ENCODE data around the gene TECPR1.

Gene TECPR1

DNA sequence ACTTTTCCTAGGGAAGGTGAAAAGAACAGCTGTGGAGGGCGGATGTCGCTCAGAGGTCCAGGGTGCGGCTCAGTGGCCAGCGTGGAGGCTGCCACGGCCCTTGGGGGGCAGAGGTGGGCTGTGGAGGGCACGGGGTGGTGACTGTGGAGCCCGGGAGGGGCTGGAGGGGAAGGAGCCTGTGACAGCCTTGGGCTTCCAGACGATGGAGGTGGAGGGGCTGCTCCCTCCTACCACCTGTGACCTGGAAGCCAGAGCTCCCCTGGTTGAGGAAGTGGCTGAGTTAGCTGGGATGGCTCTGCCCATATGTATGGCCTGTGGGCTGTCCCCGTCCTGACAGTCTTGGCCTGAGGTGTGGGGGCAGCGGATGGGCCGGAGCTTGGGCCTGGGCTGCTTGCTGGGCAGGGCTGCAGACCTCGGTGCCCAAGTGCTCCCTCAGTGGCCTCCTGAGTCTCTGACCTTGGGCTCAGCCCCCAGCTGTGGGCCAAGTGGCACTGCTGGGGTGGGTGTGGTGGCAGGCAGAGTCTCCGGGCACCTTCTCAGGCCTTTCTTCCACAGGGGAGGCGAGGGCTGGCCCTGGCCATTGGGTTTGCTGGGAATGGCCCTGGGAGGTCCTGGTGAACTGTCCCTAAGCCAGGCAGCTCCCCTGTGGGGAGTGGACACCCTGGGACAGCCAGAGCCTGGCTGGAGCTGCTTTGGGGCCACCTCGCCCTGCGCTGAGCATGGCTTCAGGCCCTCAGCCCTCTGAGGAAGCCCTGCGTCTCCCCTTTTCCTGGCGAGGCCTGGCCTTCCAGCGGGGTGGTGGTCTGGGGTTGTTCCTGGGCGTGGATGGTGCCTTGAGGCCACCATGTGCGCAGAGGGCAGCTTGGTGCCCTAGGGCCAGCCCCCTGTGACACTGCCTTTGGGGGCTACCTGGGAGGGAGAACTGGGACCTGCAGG, 33.4 kb upstream of the TECPR1 start:
- DNase-seq (ENCODE audit: low read depth, low spot score), result no peak
- H3K27ac ChIP-seq, result peak overlapping the region; percentile 93

DNA sequence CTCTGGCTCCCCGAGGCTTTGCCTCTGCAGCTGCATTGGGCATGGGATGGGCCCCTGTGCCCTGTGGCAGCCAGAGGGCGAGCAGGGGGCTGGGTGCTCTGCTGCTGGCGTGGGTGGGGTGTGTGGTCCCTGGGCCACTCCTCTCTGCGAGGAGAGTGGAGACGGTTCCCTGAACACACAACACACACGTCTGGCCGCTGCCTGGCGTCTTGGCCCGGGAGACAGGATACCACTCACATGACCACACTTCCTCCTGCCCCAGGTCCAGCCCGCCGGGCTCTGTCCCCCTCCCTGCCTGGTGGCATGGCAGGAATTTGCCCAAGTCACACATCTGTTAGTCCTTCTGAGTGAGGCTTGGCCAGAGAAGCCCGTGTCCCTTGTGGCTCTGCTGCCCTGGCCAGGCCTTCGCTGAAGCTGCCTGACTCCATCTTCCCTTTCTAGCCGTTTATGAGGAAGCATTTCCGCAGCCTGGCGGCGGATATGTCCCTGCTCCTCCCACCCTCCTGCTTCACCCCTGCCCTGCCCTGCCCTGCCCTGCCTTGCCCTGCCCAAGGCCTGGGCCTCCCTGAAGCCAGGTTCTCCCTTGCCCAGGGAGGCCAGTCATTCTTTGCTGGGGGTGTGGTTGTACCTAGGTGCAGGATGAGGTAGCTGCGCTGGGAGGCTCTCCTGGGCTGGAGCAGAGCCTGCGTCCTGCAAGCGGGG, 32.5 kb upstream of the TECPR1 start:
- H3K27ac ChIP-seq, result peak overlapping the region; percentile 93
- DNase-seq (ENCODE audit: low read depth, low spot score), result no peak

- no peak for DNase-seq (ENCODE audit: low read depth, low spot score)
- H3K27ac ChIP-seq, result peak overlapping the region; percentile 93
These were observed 31.8 kb upstream of the TECPR1 start for GRCh38 chr7:98283887-98284222.

DNA sequence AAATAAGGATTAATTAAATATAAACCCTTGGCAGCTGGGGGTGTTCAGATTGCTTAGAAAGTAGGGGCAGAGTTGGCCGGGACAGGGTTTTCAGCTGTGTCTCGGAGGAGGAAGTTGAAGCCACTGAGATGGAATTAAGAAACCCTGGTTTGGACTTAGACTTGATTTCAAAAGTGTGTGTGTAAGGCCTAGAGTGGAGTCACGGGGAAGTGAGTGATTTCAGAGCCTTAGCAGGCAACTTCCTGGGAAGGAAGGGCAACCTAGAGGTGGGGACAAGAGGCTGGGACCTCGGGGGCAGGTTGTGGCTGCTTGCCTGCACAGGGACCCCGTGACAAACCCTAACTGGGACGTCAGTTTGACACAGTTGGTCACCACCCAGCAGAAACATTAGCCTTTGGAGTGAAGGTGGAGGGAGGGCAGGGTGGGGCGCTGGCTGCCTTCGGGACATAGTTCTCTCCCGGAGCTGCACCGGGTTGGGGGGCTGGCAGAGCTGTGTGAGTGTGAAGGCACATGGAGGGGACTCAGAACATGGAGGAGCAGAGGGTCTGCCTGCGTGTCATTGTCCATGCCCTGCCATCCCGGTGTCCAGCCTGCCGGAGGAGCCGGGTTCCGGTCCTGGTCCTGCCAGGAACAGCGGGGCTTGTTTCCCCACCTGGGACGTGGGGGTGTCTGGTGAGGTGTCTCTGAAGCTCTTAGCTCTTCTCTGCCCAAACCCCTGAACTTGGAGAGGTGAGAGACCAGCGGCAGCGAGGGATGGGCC, 31.3 kb upstream of the TECPR1 start:
- peak overlapping the region; percentile 93 for H3K27ac ChIP-seq
- no peak for DNase-seq (ENCODE audit: low read depth, low spot score)

DNA sequence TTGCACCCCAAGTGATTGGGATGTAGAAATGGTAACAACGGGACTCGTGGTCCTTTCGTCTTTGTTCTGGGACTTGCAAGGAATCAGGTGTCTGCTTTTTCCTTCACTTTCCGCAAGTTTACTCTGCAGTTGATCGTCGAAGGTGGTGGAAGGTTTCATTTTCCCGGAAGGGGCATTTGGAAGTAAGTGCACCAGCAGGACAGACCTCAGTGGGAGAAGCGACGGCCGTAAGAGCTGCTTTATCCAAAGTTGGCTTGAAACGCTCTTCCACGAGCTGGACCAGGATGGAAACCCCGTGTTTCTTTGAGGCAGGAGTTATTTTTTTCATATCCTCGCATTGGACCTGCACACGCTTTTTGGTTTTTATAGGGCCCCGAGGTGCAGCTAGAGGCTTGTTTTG, 30.7 kb upstream of the TECPR1 start:
- no peak for DNase-seq (ENCODE audit: low read depth, low spot score)
- peak overlapping the region; percentile 93 for H3K27ac ChIP-seq

DNA sequence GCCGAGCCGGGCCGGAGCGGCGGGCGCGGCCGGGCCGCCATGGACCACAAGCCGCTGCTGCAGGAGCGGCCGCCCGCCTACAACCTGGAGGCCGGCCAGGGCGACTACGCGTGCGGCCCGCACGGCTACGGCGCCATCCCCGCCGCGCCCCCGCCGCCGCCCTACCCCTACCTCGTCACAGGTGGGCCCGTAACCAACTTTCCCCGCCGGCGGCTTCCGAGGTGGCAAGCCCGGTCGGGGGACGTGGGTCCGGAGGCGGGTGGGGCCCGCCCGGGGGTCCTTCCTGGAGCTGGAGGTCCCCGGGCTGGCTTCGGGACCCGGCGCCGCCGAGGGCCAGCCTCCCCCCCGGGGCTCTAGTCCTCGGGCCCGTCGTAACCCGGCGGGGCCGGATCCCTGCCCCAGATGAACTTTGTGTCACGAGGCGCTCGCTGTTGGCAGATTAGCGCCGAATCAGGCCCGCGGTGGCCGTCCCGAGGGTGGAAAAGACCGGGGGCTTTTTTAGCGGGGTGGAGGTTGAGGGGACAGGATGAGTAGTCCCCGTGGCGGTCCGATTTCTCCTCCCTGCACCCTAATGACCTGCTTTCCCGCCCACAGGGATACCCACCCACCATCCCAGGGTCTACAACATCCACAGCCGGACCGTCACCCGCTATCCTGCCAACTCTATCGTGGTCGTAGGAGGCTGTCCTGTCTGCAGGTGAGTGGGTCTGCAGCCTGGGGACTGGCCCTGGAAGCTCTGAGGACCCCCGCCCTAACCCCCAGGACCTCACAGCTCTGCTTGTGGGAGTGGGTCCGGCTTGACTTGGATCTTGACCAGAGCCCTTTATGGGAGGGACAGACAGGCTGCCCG, 29.9 kb upstream of the TECPR1 start:
- H3K27ac ChIP-seq, result peak overlapping the region; percentile 93
- DNase-seq (ENCODE audit: low read depth, low spot score), result no peak

- peak within 1 kb of the TSS; percentile 93 for H3K27ac ChIP-seq
- no peak for DNase-seq (ENCODE audit: low read depth, low spot score)
These were observed 29.0 kb upstream of the TECPR1 start, which contains the start of gene BRI3 for GRCh38 chr7:98280791-98281756. Gene BRI3, plus strand, starts transcription at chr7:98281686. Its CDS starts 110 bp downstream, at chr7:98281796.

GRCh38 chr7:98280296-98280695, 28.3 kb upstream of the TECPR1 start:
- peak overlapping the region; percentile 93 for H3K27ac ChIP-seq

DNA sequence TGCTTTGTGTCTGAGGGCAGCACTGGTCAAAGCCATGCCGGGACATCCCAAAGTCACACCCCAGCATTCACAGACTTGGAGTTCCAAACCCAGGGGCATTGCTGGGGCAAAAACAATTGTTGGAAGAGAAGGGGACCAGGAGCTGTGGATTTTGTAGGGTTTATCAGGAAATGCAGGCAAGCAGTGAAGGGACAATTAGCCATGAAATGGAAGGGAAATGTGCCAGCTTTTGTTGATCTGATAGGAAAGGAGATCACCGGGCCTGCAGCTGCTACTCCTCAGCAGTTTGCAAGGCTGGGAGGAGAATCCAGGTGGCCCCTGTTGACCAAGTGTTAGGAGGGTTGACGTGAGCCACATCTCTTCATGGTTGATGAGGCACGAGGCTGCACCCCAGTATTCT, 26.9 kb upstream of the TECPR1 start:
- no peak overlapping the region for H3K27ac ChIP-seq

More at GRCh38 chr7:98280296-98280695, 28.3 kb upstream of the TECPR1 start:
- DNase-seq (ENCODE audit: low read depth, low spot score), result no peak

GRCh38 chr7:98278408-98278807, 26.4 kb upstream of the TECPR1 start:
- H3K27ac ChIP-seq, result no peak overlapping the region
- no peak for DNase-seq (ENCODE audit: low read depth, low spot score)

More for the DNA sequence above, 26.9 kb upstream of the TECPR1 start:
- no peak for DNase-seq (ENCODE audit: low read depth, low spot score)

DNA sequence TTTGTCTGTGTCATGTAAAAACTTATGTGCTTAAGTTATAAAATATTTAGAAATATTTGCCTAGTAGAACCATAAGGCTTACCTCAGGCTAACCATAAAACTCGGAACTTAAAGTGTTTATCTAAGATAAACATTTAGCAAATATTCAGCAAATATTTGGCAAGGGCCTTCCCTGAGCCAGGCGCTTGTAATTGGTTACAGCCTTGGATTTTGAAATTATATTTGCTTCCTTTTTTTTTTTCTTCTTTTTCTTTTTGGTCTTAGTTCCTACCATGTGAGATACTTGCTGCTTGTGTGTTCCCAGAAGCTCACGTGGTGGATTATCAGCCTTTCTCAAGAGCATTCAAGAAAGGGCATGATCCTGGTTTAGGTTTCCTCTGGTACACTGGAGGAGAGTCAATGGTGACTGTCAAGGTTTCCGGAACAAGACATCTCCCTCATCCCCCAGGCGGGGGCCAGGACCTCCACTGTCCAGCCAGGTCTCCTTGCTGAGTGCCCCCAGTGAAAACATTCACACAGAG, 24.3 kb upstream of the TECPR1 start:
- H3K27ac ChIP-seq, result no peak overlapping the region

DNA sequence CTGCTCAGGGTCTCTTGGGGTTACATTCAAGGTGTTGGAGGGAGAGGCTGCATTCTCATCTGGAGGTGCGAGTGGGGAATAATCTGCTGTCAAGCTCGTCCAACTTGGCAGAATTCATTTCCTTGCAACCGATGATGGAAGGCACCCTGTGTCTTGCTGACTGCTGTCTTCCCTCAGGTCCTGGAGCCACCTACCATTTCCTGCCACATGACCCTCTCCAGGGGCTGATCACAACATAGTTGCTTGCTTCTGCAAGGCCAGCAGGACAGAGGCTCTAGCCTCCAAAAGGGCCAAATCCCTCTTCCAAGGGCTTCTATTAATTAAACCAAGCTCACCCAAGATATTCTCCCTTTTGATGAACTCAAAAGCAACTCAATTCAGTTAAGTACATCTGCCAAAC, 15.3 kb upstream of the TECPR1 start:
- DNase-seq (ENCODE audit: low read depth, low spot score), result no peak
- no peak overlapping the region for H3K27ac ChIP-seq

More for the DNA sequence above, 24.3 kb upstream of the TECPR1 start:
- DNase-seq (ENCODE audit: low read depth, low spot score), result no peak

DNA sequence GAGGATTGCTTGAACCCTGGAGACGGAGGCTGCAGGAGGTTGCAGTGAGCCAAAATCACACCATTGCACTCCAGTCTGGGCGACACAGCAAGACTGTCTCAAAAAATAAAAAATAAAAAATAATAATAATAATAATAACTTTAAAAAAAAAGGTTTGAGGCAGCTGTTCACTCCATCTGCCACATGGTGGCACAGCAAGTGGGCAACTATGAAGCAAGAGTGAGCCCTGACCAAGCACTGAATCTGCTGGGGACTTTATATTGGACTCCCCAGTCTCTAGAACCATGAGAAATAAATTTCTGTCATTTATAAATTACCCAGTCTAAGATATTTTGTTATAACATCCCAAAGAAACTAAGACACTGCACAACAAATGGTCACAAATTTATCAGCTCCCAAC, 14.8 kb upstream of the TECPR1 start:
- no peak overlapping the region for H3K27ac ChIP-seq
- DNase-seq (ENCODE audit: low read depth, low spot score), result no peak

DNA sequence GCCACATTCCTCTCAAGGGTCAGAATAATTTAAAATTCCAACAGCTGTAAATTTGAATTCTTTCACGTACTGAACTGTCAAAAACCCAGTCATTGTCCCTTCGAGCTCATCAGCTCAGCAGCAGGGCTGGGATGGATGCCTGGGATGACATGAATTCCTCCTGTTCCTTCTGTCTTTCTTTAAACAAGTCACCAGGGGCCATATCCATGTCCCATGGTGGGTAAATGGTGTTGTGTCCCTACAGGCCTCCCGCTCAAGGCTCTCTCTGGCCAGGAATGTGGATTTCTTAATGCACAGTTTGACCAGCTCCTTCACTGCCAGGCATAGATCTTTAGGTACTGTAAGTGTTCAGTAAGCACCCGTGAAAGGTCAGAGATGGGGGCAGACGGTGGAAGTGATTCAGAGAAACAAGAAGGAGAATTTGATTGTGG, 13.8 kb upstream of the TECPR1 start:
- DNase-seq (ENCODE audit: low read depth, low spot score), result no peak
- no peak overlapping the region for H3K27ac ChIP-seq

- DNase-seq (ENCODE audit: low read depth, low spot score), result no peak
- no peak overlapping the region for H3K27ac ChIP-seq
These were observed 5.7 kb upstream of the TECPR1 start for GRCh38 chr7:98257701-98258100.

DNA sequence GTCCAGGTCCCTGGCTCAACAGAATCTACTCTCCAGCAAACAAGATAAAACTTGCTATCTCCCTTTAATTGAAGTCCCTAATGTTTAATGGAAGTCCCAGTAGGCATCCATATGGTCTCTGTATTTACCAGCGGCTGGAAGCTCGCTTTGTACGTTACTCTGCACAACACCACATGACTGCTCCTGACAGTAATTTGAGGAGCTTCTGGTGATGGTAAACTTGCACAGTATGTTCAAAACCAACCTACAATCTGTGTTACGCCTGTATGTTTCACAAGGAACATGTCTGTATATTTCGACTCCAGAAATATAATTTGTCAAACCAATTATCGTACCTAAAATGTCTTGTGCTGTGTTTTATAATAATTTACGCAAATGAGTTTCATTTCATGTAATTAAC, 4.4 kb upstream of the TECPR1 start:
- H3K27ac ChIP-seq, result no peak overlapping the region

DNA sequence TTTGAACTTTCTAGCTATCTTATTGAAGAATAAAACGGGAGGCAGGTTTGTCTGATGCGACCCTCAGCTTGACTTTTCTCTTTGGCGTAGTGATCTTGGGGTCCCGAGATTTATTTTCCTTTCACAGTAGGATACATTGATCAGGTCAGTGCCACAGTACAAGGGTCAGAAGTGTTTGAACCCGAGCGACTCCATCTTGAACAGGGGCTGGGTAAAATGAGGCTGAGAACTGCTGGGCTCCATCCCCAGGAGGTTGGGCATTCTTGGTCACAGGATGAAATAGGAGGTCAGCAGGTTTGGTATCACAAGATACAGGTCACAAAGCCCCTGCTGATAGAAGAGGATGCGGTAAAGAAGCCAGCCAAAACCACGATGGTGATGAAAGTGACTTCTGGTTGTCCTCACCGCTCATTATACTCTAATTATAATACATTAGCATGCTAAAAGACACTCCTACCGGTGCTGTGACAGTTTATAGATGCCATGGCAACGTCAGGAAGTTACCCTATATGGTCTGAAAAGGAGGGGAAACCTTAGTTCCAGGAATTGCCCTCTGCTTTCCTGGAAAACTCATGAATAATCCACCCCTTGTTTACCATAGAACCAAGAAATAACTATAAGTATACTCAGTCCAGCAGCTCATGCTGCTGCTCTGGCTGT, 3.0 kb upstream of the TECPR1 start:
- no peak for DNase-seq (ENCODE audit: low read depth, low spot score)
- no peak overlapping the region for H3K27ac ChIP-seq

More for the DNA sequence above, 4.4 kb upstream of the TECPR1 start:
- DNase-seq (ENCODE audit: low read depth, low spot score), result no peak

DNA sequence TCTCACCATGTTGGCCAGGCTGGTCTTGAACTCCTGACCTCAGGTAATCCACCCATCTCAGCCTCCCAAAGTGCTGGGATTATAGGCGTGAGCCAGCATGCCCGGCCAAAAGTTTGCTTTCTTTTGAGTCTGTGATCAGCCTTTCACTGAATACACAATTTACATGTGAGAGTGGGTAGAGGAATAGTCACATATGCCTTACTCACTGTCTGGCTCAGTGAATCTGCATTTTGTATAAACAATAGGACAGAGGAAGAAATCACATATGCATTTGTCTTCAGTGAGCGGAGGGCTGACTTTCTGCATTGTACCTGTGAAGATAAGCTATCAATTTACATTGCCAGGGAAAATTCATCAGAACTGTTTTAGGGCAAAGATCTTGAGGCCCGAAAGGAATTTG, 2.5 kb upstream of the TECPR1 start:
- no peak overlapping the region for H3K27ac ChIP-seq
- DNase-seq (ENCODE audit: low read depth, low spot score), result no peak

Data from epithelial cell of prostate (primary cell).